Measurements from ENCODE around the gene TOR1AIP1. TPM values are rescaled to one million over a fixed set of nuclear protein-coding genes. Genes with fewer than 3 reads are reported as not detected.

The TOR1AIP1 gene
- total and polyA plus RNA-seq, 2 of the 4 experiments (the other 2 are of a cell fraction): 20.7 to 64.5 TPM

- Histone ChIP-seq H2BK15ac (ENCODE audit: low read depth, low read length) (no peak overlapping the region), H2AFZ (replicated peaks; ENCODE audit: low read length, poor library complexity) (no peak overlapping the region), H2AK9ac (replicated peaks; ENCODE audit: low read depth, low read length, poor library complexity) (no peak overlapping the region), H3K36me3 (ENCODE audit: control insufficient read depth, insufficient read depth, low read length) (peaks cover 23% of the 10 kb centered on the region), H3K9ac (ENCODE audit: low read depth, low read length) (no peak overlapping the region), H2BK120ac (ENCODE audit: low read depth, low read length) (no peak overlapping the region), H3K27ac (ENCODE audit: insufficient read depth, low read length) (no peak overlapping the region), H3K4me2 (ENCODE audit: low read depth, low read length) (no peak overlapping the region), H4K20me1 (ENCODE audit: insufficient read depth, low read length) (peaks cover 54% of the 10 kb centered on the region), H2BK20ac (ENCODE audit: low read depth, low read length) (no peak overlapping the region), H3K4me1 (ENCODE audit: control insufficient read depth, insufficient read depth, low read length) (no peaks in the 10 kb centered on the region), H3K4me3 (ENCODE audit: insufficient read depth, low read depth, low read length) (no peak overlapping the region), H3K18ac (ENCODE audit: low read depth, low read length) (no peak overlapping the region), H4K5ac (ENCODE audit: low read depth, low read length) (no peak overlapping the region), H3K9me1 (ENCODE audit: insufficient read depth, low read length) (peaks cover 9% of the 10 kb centered on the region; the same call in 1 of the 2 replicates), H3K56ac (ENCODE audit: extremely low read depth, insufficient read depth, low read length) (no peak overlapping the region), H2AK5ac (ENCODE audit: low read depth, low read length) (no peak overlapping the region), H3K27me3 (ENCODE audit: control insufficient read depth, insufficient read depth, low read length) (no peaks in the 10 kb centered on the region), H3K4ac (ENCODE audit: low read depth, low read length) (no peak overlapping the region), H4K91ac (ENCODE audit: insufficient read depth, low read depth, low read length) (no peak overlapping the region), H3K14ac (replicated peaks; ENCODE audit: low read depth, low read length) (no peak overlapping the region), H3K23ac (ENCODE audit: low read depth, low read length) (no peak overlapping the region), H3K79me1 (ENCODE audit: low read depth in 1 of 2, low read length in 2 of 2) (peaks cover 22 to 56% of the 10 kb centered on the region in 2 experiments), H4K8ac (ENCODE audit: low read depth in 2 of 2, low read length in 2 of 2) (no peak overlapping the region), H2BK5ac (ENCODE audit: low read depth, low read length, poor library complexity, severe bottlenecking) (no peak overlapping the region), H3K9me3 (ENCODE audit: control insufficient read depth, insufficient read depth, low read length) (no peaks in the 10 kb centered on the region)
- no TSS peak for BruUV-seq (replicated peaks)
- ChIA-PET POLR2A (ENCODE audit: unreplicated experiment) (no interaction called here), CTCF (no interaction called here)
- WGBS, 2 experiments (ENCODE audit: extremely low coverage in 2 of 2, insufficient read length in 1 of 2): no CpG with 5 or more reads among the region's 5 CpGs
- in situ Hi-C loops (cut with MboI; ENCODE audit: low sequenced_read_pairs) (loop anchor here (10.0 to 25.0 kb wide), 2 partner anchors 312 to 540 kb away; no protein-coding TSS in a partner anchor), dilution Hi-C loops (cut with HindIII; ENCODE audit: low sequenced_read_pairs, unreplicated experiment) (no loop called here), intact Hi-C loops (cut with micrococcal nuclease) (loop anchor here (10.0 kb wide), 1 partner anchor 602 kb away; no protein-coding TSS in a partner anchor)
- ATAC-seq (ENCODE audit: low read depth) (no peak), DNase-seq (no peak)
- TF ChIP-seq MAFK (IDR thresholded peaks at IDR 0.05; ENCODE audit: low read depth, low read length) (no peak), SMC3 (IDR thresholded peaks at IDR 0.05; ENCODE audit: low read depth, low read length) (no peak), CTCF (conservative IDR thresholded peaks at IDR 0.05; ENCODE audit: low read depth, low read length) (no peak), MAZ (IDR thresholded peaks at IDR 0.05; ENCODE audit: borderline replicate concordance, low read depth, low read length) (no peak), RCOR1 (IDR thresholded peaks at IDR 0.05; ENCODE audit: insufficient replicate concordance, low read length) (no peak), CEBPB (IDR thresholded peaks at IDR 0.05; ENCODE audit: low read depth, low read length) (no peak), USF2 (IDR thresholded peaks at IDR 0.05; ENCODE audit: low read depth, low read length) (no peak), FOS (IDR thresholded peaks at IDR 0.05; ENCODE audit: low read depth, low read length) (no peak), ELK1 (IDR thresholded peaks at IDR 0.05; ENCODE audit: borderline replicate concordance, low read depth, low read length) (no peak), POLR2A (IDR thresholded peaks at IDR 0.05; ENCODE audit: low read depth, low read length) (no peak), NFE2L2 (IDR thresholded peaks at IDR 0.05; ENCODE audit: low read depth, low read length) (no peak), CHD1 (IDR thresholded peaks at IDR 0.05; ENCODE audit: low read depth, low read length) (no peak), MXI1 (IDR thresholded peaks at IDR 0.05; ENCODE audit: borderline replicate concordance, low read depth, low read length) (no peak), RAD21 (IDR thresholded peaks at IDR 0.05; ENCODE audit: low read length) (no peak), BHLHE40 (IDR thresholded peaks at IDR 0.05; ENCODE audit: low read depth, low read length) (no peak), RFX5 (IDR thresholded peaks at IDR 0.05; ENCODE audit: low read depth, low read length) (no peak)
These were observed 9.5 kb upstream of the TOR1AIP1 start for GRCh38 chr1:179872558-179872957.

Measured in IMR-90 (cell line).